ENCODE data around the gene CHD1L. TPM values are rescaled to one million over a fixed set of nuclear protein-coding genes. Genes with fewer than 3 reads are reported as not detected.
A peak's percentile ranks its signal among the peaks of the same experiment; 100 is the strongest.
"Not testable (repeated sequence)": the region's sequence is repeated elsewhere in the genome, so short reads cannot be mapped to it uniquely, and the experiment has no call there.

CHD1L gene
- total RNA-seq (ENCODE audit: low replicate concordance) = 36.8 and 67.1 TPM in 2 replicates
- long read RNA-seq, transcript CHD1L-202 (23 exons, 2,967 nt) = major isoform, 80 of 145 reads
- long read RNA-seq, transcript CHD1L-203 (17 exons, 2,358 nt) = minor isoform, 6 of 145 reads
- long read RNA-seq, partial matches to known transcripts = 25 of 145 reads
- long read RNA-seq, other reads (novel, unspliced or antisense) = 32 of 145 reads

DNA sequence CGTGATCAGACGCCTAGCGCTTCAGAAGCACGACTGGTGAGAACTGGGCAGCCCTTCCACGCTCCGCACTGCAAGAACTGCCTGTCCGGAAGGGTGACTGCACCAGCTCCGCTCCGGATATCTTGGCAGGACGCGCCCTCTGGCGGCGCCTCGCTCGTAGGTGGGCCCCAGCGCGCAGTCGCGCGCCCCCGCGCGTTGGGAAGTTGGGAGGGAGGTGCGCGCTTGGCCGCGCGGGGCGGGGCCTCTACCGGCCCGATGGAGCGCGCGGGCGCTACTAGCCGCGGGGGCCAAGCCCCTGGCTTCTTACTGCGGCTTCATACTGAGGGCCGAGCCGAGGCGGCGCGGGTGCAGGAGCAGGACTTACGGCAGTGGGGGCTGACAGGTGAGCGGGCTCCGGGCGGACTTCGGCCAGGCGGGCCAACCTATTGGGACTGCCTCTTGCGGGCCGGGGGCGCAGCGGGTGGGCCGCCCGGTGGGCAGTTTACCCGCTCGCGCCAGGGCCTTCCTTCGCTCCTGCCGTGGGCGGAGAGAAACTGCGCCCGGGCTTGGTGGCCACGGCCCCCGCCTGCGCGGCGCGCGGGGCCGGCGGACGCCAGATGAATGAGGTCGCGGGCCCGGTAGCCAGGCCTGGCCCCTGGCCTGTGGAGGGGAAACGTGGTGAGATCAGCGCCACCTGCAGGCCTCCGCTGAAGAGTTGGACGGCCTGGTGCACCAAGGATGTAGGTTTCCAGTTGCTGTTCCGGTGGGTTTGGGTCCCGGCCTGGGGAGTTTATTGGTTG is at the start of gene CHD1L:
TSS of gene CHD1L (plus strand) at position 236 of the 779 bp plus-strand sequence. CDS start at position 256, 20 bp downstream.
- H3K27ac Mint-ChIP-seq = peak within 1 kb of the TSS; percentile 76
- peak within 1 kb of the TSS; percentile 96 for H3K4me3 Mint-ChIP-seq
- no peaks in the 10 kb centered on the region for H3K36me3 Mint-ChIP-seq
- H3K9me3 Mint-ChIP-seq = no peaks in the 10 kb centered on the region
- peak; percentile 78 for TF ChIP-seq CTCF (conservative IDR thresholded peaks at IDR 0.05)
- peaks cover 25% of the 10 kb centered on the region for H3K4me1 Mint-ChIP-seq (ENCODE audit: unreplicated experiment)
- H3K27me3 Mint-ChIP-seq = no peaks in the 10 kb centered on the region
- peak; percentile 94 for DNase-seq (ENCODE audit: extremely low spot score, unreplicated experiment)

DNA sequence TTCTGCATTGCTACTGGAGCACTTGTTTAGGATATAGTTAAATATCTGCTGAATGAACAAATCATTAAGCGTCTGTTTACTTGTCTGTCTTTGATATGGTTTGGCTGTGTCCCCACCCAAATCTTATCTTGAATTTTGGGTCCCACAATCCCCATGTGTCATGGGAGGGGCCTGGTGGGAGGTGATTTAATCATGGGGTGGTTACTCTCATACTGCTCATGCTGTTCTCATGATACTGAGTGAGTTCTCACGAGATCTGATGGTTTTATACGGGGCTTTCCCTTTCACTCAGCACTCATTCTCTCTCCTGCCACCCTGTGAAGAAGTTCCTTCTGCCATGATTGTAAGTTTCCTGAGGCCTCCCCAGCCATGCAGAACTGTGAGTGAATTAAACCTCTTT is 45.2 kb upstream of the CHD1L start:
- H3K9me3 Mint-ChIP-seq; H3K36me3 Mint-ChIP-seq; H3K27me3 Mint-ChIP-seq; H3K4me1 Mint-ChIP-seq (ENCODE audit: unreplicated experiment); DNase-seq (ENCODE audit: extremely low spot score, unreplicated experiment); H3K4me3 Mint-ChIP-seq; H3K27ac Mint-ChIP-seq: not testable (repeated sequence)

DNA sequence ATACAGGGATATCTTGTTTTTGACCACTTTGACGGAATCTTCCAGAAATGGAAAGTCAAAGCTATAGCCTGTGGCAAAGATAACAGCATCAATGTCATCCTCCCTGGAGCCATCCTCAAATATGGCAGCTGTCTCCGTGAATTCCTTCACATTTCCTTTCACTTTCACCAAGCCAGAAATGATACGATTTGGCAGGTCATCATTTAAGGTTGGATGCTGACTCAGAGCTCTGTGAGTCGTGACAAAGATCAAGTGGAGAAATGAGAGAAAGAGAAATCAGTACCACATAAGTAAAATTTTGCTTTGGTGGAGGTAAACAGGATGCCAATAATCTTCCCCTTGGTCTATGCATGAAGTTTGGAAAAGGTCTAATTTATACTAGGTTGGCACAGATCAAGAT is 41.2 kb upstream of the CHD1L start:
- Mint-ChIP-seq H3K36me3 (peaks cover 10% of the 10 kb centered on the region), H3K9me3 (no peaks in the 10 kb centered on the region), H3K4me3 (no peak overlapping the region), H3K4me1 (ENCODE audit: unreplicated experiment) (no peaks in the 10 kb centered on the region), H3K27me3 (no peaks in the 10 kb centered on the region), H3K27ac (no peak overlapping the region)
- no peak for TF ChIP-seq CTCF (conservative IDR thresholded peaks at IDR 0.05)
- DNase-seq (ENCODE audit: extremely low spot score, unreplicated experiment) = no peak

GRCh38 chr1:147201786-147202185 is 40.7 kb upstream of the CHD1L start:
- H3K4me1 Mint-ChIP-seq (ENCODE audit: unreplicated experiment) = no peaks in the 10 kb centered on the region

GRCh38 chr1:147202576-147202975 is 39.9 kb upstream of the CHD1L start:
- Mint-ChIP-seq H3K9me3 (no peaks in the 10 kb centered on the region), H3K36me3 (peaks cover 10% of the 10 kb centered on the region), H3K4me3 (no peak overlapping the region), H3K4me1 (ENCODE audit: unreplicated experiment) (no peaks in the 10 kb centered on the region), H3K27ac (no peak overlapping the region), H3K27me3 (no peaks in the 10 kb centered on the region)
- TF ChIP-seq CTCF (conservative IDR thresholded peaks at IDR 0.05) = no peak
- no peak for DNase-seq (ENCODE audit: extremely low spot score, unreplicated experiment)

More at GRCh38 chr1:147201786-147202185, 40.7 kb upstream of the CHD1L start:
- Mint-ChIP-seq H3K27me3 (no peaks in the 10 kb centered on the region), H3K9me3 (no peaks in the 10 kb centered on the region), H3K27ac (no peak overlapping the region), H3K36me3 (peaks cover 10% of the 10 kb centered on the region), H3K4me3 (no peak overlapping the region)
- TF ChIP-seq CTCF (conservative IDR thresholded peaks at IDR 0.05) = no peak
- DNase-seq (ENCODE audit: extremely low spot score, unreplicated experiment) = no peak

GRCh38 chr1:147204080-147204479 is 38.4 kb upstream of the CHD1L start:
- peaks cover 10% of the 10 kb centered on the region for H3K36me3 Mint-ChIP-seq

More at GRCh38 chr1:147204080-147204479, 38.4 kb upstream of the CHD1L start:
- TF ChIP-seq CTCF (conservative IDR thresholded peaks at IDR 0.05) = no peak
- DNase-seq (ENCODE audit: extremely low spot score, unreplicated experiment) = no peak
- H3K27me3 Mint-ChIP-seq = no peaks in the 10 kb centered on the region
- no peak overlapping the region for H3K4me3 Mint-ChIP-seq
- H3K9me3 Mint-ChIP-seq = no peaks in the 10 kb centered on the region
- no peak overlapping the region for H3K27ac Mint-ChIP-seq
- no peaks in the 10 kb centered on the region for H3K4me1 Mint-ChIP-seq (ENCODE audit: unreplicated experiment)
